ENCODE results near the gene GPRIN3.

GPRIN3 gene

DNA sequence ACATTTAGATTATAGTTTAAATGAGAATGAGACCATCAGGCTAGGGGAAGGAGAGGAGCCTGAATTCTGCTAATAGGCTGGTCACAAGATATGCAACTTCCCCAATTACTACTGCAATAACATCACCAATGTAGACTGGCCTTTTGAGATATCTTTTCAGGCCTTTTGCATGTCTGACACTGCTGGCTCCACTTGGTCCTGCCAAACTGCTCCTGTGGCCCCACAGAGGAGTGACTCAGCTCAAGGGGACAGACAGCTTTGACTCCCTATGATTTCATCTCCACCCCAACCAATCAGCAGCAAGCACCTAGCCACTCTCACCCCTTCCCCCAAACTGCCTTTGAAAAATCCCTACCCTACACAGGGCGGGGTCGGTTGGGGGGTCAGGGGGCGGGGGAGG is 22.8 kb downstream of the GPRIN3 start:
- TF ChIP-seq, protein P1, sequence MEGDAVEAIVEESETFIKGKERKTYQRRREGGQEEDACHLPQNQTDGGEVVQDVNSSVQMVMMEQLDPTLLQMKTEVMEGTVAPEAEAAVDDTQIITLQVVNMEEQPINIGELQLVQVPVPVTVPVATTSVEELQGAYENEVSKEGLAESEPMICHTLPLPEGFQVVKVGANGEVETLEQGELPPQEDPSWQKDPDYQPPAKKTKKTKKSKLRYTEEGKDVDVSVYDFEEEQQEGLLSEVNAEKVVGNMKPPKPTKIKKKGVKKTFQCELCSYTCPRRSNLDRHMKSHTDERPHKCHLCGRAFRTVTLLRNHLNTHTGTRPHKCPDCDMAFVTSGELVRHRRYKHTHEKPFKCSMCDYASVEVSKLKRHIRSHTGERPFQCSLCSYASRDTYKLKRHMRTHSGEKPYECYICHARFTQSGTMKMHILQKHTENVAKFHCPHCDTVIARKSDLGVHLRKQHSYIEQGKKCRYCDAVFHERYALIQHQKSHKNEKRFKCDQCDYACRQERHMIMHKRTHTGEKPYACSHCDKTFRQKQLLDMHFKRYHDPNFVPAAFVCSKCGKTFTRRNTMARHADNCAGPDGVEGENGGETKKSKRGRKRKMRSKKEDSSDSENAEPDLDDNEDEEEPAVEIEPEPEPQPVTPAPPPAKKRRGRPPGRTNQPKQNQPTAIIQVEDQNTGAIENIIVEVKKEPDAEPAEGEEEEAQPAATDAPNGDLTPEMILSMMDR (conservative IDR thresholded peaks at IDR 0.05; ENCODE audit: low read length), result no peak
- no peak for DNase-seq (ENCODE audit: low read depth)
- no peak overlapping the region for H3K4me3 ChIP-seq (ENCODE audit: low read length)

DNA sequence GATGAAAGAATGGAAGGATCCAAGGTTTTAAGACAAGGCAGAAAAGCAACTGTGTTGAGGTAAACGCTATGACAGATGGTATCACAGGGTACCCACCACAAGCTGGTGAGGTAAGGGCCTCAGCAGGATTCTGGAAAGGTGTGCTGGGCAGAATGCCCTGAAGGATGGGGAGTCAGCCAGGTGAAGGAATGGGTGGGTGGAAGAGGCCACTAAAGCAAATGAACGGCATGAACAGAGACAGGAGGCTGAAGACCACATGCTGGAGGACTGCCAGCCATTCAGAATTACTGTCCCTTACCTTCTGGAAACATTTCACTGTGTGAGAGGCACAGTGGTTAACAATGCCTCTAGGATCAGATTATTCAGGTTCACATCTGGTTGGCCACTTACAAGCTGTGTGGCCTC is 23.6 kb downstream of the GPRIN3 start:
- TF ChIP-seq, protein P1 (conservative IDR thresholded peaks at IDR 0.05; ENCODE audit: low read length), result no peak
- H3K4me3 ChIP-seq (ENCODE audit: low read length), result no peak overlapping the region
- no peak for DNase-seq (ENCODE audit: low read depth)

DNA sequence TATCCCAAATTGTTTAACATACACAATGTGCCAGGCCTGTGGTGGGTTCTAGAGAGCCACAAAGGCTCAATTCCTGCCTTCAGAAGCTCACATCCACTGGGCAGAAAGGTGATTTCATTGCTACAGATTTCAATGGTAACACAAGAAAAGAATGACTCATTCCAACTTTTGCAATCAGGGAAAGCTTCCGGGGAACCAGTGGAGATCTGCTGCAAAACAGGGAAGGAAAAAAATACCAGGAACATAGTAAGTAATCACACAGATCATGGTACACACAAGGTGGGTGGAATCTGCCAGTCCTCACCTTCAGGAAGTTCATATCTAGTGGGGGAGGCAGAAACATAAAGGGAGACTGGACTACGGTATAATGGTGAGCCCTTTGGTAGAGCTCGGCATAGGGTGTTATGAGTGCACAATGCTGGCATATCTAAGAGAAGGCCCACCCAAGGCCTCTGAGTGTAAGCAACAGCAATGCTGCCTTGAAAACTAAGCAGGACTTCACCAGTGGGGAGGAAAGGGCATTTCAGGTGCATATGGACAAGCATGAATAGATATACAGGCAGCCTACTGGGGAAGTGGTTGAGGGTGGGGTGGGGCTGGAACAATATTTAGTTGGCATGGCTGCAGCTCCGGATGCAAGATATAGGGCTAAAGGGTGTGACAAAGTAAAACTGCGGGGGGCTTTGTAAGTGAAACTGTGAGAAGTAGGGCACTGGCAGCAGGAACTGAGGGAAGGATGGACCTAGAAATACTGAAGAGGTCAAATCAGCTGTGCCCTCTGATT is 24.2 kb downstream of the GPRIN3 start:
- TF ChIP-seq, protein P1 (conservative IDR thresholded peaks at IDR 0.05; ENCODE audit: low read length), result no peak
- H3K4me3 ChIP-seq (ENCODE audit: low read length), result no peak overlapping the region
- peak; percentile 18 for DNase-seq (ENCODE audit: low read depth)

DNA sequence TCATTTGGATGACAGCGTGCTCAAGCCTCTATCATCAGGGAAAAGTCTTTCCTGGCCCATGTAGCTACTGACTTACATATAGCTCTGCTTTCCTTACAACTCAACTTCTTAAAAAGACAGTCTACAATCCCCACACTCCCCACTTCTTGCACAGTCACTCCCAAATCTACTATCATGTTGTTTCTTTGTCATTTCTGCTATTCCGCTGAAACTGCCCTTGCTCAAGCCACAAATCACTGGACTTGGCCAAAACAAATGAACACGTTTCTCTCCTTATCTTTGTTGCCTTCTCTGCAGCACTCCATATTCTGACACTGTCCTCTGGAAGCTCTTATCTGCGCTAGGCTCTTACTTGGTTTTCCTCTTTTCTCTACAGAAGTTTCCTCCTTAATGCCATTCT is 28.2 kb downstream of the GPRIN3 start:
- DNase-seq (ENCODE audit: low read depth), result no peak
- H3K4me3 ChIP-seq (ENCODE audit: low read length), result no peak overlapping the region
- TF ChIP-seq, protein P1 (conservative IDR thresholded peaks at IDR 0.05; ENCODE audit: low read length), result no peak

DNA sequence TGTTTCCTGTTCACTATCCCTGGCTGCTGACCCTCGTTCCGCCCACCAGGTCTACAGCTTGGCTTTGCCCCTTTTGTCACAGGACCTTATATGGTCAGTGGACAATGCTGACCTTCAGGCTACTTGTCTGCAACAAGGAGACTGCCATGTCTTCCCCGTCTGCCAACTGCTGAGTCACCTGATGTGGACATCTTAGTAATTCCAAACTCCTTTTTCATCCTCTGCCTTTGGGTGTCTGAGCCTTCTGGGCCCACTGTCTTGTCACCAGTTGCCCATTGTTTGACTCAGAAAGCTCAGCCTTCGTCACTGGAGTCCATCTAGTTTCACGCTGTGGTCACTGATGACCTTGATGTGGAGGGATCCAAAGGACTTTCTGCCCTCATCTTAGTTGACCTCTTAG is 30.2 kb downstream of the GPRIN3 start:
- DNase-seq (ENCODE audit: low read depth), result peak; percentile 34
- TF ChIP-seq, protein P1 (conservative IDR thresholded peaks at IDR 0.05; ENCODE audit: low read length), result no peak
- H3K4me3 ChIP-seq (ENCODE audit: low read length), result no peak overlapping the region

DNA sequence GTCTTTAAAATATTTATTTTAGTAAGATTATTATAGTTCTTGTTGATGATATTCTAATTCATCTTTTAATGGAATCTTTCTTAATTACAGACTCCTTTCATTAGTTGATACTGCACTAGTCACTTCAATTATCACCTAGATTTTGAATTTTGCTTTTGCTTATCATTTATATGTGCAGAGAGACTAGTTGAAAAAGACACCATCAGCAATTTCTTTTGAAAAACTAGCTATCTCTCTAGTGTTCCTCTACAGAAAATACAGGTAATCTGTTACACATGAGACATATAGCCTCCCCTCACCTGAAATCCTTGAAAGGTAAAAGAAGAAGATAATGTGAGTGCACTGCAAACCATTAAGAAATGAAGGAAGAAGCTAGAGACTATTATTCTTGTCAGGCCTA is 31.3 kb downstream of the GPRIN3 start:
- H3K4me3 ChIP-seq (ENCODE audit: low read length), result no peak overlapping the region
- DNase-seq (ENCODE audit: low read depth), result no peak
- TF ChIP-seq, protein P1 (conservative IDR thresholded peaks at IDR 0.05; ENCODE audit: low read length), result no peak

DNA sequence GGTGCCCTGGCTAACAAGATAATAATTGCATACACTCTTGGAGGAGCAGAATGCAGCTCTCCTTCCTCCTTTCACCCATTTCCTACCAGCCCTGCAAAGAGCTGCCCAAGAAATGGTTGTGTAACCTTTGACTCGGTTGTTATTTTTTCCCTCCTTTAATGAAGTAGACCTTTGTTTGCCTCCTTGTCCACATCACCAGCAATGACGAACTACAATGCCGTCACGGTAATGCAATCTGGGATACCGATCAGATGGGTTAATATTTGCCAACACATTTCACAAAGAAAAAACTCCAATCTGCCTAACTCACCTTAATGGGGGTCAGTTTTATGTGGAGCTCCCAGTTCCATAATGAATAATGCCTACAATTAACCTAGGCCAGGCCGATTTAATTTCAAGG is 32.0 kb downstream of the GPRIN3 start:
- no peak overlapping the region for H3K4me3 ChIP-seq (ENCODE audit: low read length)
- TF ChIP-seq, protein P1 (conservative IDR thresholded peaks at IDR 0.05; ENCODE audit: low read length), result no peak
- no peak for DNase-seq (ENCODE audit: low read depth)

All from AG10803 (cell line).